Activated CD4-positive, CD25-positive, alpha-beta regulatory T cell treated with anti-CD3 and anti-CD28 coated beads, Interleukin-2, amount 50 U/mL, for 16 hours (primary cell): ENCODE measurements around the gene DPP6.

ENCODE experiments used
- DNase-seq: peaks from one replicate; pipeline ENCODE4 v3.0.0-alpha.2; 2020; ENCODE audit warnings: low read depth, low spot score

The DPP6 gene

DNA sequence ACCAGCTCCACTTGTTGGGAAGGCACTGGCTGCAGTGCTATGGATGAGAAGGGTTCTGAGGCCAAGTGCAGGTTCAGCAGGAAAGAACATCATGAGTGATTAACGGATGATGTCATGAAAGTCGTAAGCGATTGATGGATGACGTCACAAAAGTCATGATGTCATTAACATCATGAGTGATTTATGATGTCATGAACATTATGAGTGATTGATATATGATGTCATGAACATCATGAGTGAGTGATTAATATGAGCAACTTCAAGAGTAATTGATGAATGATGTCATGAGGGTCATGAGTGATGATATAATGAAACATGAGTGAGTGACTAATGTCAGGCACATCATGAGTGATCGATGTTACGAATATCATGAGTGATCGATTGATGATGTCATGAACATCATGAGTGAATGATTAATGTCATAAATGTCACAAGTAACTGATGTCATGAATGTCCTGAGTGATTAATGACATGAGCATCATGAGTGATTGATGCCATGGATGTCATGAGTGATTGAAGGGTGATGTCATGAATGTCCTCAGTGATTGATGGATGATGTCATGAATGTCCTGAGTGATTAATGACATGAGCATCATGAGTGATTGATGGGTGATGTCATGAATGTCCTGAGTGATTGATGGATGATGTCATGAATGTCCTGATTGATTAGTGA is 765.2 kb downstream of the DPP6 start:
- DNase-seq, result no peak

DNA sequence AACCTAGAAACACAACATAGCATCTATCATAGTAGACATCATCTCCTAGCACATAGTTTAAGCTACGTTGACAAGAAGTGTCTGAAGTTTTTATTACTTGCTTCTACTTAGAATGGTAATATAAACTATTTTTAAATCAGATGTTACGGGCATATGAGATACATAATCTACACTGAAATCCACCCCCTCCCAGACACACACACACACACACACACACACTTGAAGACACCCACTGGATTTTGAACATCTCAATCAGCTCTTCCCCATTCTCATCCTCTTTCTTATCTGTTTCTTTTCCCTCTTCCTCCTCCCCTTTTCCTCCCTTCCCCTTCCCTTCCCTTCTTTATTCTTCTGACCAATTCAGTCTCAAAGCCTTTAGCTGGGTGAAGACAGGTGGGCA is 774.8 kb downstream of the DPP6 start:
- DNase-seq, result no peak

DNA sequence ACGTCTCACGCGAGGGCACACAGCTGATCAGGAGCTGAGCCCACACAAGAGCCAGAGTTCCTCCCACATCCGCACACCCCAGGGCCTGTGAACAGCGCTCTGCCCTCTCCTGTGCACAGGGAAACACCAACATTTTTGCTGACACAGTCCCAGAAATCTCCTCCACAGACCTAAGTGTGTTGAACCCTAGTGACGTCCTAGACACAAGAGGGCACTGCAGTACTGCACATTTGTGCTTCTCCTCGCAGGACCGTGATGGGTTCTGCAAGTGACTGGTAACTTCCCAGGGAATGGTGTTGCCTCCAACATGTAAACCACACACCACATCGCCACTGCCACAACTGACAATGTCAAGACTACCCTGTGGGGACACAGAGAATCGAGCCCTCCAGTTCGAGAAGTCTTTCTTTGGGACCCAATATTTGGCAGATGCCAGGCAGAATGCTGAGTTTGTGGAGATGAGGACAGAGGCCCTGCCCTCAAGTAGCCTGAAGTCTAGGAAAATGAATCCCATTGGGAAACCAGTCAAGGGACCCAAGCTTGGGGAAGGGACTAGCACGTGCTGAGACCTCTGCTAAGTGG is 780.5 kb downstream of the DPP6 start:
- DNase-seq, result no peak

DNA sequence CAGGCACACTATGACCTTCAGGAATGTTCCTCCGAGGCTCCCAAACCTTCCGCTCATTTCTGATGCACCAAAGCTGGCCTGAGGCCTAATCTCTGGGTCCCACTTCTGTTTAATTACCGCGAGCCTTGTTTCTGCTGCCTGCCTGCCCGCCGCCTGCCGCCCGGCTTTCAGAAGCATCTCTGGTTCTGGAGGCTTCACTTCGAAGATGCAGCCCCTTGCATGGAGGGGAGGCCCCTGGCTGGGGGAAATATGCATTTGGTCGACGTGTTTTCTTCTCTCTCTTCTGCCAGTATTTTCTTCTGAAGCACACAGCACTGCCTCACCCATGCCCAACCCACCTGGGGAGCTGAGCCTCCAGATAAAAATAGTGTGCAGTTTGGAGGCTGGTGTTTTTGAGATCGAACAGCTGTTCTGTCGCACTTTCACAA is 783.8 kb downstream of the DPP6 start:
- no peak for DNase-seq

DNA sequence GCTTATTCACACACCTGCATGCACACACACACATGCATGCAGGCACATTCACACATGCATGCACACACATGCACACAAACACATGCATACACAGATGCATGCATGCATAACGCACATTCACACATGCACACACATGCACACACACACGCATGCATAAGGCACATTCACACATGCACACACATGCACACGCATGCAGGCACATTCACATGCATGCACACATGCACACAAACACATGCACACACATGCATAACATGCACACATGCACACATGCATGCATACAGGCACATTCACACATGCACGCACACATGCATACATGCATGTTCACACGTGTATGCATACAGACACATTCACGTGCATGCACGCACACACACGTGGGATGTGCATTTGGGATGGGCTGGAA is 784.9 kb downstream of the DPP6 start:
- DNase-seq, result no peak

DNA sequence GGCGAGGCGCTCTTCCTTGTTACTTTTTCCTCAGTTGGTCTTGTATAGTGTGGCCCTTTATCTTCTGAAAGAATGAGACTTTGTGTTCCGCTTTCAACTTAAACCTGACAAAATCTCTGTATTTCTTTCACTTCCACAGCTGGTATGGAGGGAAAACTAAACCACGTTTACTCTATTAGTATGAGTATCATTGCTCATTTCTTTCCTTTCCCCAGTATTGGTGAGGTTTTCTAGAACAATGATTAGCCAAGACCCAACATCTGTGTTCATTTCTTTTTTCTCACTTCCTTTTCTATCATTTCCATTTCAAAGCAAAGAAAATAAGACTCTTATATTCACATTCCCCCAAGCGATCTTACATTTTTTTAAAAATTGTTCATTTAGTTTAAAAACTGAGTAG is 785.4 kb downstream of the DPP6 start:
- no peak for DNase-seq

DNA sequence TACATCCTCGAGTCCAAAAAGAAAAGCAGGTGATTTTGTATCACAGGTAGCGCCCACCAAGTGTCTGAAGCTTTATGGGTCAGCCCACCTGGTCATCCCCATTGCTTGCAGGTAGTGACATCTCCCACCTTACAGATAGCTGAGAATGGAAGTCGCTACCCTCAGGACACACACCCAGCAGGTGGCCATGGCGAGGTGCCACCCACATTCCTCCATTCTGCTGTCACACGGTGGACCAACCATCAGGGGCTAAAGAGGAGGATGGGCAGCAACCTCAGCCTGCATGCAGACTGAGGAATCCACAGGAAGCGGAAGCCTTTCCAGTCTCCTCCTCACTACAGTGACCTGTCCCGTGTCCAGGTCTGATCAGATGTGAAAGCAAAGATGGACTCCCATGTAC is 787.9 kb downstream of the DPP6 start:
- DNase-seq, result no peak

DNA sequence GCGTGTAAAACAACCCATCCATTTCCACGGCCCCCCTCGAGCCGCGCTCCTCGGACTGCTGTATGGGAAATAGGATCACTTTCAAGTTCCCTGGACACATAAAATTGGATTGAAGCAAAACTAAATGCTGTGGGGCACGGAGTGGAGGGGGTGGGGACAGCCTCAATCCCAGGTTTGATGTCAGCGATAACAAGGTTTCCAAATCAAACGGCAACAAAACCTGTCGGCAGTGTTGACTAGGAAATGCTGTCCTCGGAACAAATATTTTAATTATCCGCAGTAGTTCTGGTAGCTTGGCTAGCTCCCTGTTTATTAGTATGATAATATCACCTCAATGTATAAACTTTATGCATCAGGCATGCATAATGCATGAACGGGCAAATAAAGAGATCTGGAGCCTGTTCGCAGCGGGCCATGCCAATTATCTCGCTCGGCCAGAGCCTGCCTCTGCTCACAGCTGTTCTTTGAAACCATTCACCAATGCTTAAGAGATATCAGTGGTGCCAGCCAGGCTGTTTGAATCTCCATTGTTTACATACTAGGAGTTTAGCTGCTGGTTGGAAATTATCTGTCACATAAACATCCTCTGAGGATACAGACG is 789.6 kb downstream of the DPP6 start:
- no peak for DNase-seq

DNA sequence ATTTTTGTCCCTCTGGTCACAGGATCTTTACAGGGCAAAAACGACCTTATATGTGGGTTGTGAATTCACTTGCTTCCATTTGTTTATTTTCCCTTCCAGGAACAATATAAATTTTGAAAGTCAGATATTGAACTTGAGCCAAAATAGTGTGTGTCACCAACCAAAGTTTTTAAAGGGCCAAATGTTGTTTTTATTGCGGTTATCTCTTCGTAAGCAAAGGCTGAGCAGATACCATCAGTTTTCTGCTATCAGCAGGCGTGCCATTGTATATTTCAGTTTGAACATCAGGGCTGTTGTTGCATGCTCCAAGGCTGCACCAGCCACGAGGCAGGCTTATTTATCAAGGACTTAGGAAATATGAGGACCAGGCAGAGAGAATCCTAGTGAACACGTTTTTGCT is 790.4 kb downstream of the DPP6 start:
- DNase-seq, result no peak

DNA sequence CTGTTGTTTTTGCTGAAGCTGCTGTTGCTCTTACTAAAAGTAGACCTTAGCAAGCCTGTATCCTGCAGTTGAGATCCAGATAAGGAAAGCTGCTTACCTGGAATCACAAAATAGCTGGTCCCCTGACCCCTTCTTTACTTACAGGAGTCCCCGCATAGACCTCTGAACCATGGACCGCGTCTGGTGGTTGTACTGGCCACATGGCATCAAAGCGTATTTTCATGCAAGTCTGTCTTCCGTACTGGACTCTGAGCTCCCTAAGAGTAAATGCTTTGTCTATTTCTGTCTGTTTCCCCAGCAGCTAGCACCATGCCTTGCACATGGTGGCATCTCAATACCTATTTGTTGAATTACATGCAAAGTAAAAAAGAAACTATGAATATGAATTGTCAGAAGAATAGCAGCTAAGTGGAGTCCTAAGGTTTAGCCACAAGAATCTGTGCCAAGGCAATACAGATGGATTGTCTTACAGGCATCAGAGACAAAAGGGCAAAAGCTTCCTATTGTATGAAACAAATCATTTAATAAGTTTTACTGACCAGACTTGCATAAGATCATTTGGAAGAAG is 791.6 kb downstream of the DPP6 start:
- no peak for DNase-seq

DNA sequence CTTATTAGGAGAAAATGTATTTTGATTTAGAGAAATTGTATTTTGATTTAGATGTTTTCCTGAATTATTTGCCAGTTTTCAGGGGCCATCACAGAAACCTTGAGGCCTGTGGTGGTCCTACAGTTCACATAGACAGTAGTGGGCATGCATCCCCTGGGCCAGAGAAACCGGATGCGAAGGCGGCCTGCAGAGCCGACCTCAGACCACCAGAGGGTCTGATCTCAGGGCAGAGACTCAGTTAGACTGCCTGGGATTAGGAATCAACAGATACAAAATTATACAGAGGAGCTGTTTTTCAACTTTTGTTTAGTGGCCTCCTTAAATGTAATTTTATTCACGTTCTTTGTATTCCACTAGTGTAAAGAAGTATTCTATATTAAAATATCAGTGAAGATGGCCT is 792.3 kb downstream of the DPP6 start:
- DNase-seq, result no peak

DNA sequence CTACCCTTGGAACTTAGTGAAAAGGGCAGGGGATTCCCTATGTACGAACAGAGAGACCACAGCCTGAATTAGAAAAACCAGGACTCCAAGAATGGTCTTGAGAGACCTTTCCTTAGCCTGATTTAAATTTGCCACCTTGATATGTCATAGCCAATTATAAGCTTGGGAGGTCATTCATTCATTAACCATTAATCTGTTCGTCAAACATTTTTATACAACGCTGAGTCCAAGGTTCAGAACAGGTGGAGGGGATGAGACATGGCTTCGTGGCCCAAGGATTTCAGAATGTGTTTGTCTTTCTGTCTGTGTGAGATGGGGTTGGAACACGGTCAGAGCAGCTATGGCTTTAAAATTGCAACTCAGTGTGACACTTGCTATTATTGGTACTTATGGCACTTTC is 792.8 kb downstream of the DPP6 start:
- no peak for DNase-seq

DNA sequence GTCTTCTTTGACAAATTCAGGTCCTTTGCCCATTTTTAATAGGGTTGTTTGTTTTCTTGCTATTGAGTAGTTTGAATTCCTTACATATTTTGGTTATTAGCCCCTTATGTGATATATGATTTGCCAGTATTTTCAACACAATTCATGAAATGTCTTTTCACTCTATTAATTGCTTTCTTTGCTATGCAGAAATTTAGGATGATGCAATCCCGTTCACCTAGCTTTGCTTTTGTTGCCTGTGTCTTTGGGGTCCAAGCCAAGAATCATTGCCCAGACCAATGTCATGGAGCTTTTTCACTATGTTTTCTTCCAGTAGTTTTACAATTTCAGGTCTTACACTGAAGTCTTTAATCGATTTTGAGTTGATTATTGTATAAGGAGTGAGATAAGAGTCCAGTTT is 796.3 kb downstream of the DPP6 start:
- no peak for DNase-seq

DNA sequence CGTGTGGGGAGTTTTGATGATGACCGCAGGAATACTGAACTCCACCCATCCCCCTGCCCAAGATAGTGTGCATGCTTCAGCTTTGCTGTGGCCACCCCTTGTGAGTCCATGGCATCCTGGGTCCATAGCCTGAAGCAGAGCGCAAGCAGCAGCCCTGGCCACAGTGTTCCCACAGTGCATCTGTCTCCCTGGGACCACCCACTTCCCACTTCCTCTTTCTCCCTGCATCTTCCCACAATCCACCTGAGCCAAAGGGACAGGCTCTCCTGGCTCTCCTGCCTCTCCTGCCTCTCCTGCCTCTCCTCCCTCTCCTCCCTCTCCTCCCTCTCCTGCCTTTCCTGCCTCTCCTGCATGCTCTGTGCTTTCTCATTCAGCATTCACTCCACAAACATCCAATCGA is 800.0 kb downstream of the DPP6 start:
- no peak for DNase-seq

DNA sequence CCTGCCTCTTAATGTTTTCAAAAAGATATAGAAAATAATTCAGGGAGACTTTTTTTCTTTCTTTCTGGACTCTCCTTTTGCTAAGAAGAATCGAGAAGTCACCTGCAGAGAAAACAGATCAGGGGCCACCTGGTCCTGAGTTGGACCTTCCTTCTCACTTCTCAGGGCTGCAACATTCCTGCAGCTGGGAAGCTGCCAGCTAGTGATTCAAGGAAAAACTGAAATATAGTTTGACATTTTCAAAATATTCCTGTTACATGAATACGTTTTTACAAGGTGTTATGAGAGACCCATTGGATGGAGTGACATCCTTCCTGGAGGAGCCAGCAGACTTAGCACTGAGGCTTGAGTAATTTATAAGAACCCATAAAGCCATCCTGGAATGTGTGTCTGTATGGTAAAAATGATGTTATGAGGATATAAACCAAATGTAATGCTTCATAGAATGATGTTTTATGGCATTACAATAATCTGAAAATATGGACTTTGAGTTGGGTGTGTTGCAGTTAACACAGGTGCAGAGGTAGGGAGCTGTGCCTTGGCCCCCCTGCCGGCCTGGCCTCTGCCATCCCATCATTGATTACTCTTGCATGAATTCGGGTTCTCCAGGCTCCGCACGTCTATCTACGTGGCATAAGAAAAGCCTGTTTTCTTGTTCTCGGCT is 801.0 kb downstream of the DPP6 start:
- no peak for DNase-seq

DNA sequence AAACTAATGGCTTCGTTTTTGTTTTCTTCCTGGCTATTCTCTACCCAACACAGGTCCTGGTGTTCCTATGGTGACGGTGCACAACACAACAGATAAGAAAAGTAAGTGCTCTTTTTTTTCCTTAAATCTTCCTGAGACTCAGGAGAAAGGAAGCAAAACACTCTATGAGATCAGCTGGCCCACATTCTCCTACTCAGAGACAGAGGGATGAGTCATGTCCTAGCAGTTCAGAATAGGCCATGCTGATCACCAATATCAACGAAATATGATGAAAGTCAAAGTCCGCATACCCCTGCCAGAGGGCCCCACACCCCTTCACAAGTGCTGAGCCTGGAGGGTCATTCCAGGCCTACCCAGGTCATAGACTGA is 801.5 kb downstream of the DPP6 start:
- no peak for DNase-seq

DNA sequence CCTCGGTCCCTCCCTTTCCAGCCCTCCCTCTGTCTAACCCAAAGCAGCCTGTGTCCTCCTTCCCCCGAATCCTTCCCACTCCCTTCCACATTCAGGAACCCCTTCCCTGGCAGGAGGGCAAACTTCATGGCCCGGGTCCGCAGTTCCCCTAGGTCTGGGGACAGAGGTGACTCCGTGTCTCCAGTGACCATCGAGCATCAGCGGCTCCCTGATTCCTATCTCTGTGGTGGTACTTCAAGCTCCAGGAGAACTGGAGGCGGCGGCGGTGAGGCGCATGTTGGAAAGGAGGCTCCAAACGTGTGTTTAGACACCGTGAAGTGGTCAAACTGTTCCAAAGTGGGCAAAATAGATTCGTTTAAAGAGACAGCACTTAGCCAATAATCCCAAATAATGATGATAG is 802.6 kb downstream of the DPP6 start:
- DNase-seq, result no peak

DNA sequence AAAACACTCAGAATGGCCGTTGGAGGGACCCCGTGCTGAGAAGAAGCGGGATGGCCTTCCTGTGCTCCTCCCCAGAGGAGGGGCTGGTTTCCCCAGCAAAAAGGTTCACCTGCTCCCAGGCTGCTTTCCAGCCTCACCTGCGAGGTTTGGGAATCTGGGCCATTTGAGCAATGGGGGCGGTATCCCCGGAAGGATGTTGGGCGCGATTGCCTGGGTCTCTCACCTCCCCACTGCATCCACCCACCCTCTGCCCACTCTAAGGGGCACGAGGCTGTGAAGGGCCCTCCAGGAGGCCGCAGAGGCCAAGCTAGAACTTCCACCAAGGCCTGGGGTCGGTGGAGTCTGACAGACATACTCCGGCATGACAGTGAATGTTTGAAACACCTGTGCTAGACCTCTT is 803.2 kb downstream of the DPP6 start:
- no peak for DNase-seq

DNA sequence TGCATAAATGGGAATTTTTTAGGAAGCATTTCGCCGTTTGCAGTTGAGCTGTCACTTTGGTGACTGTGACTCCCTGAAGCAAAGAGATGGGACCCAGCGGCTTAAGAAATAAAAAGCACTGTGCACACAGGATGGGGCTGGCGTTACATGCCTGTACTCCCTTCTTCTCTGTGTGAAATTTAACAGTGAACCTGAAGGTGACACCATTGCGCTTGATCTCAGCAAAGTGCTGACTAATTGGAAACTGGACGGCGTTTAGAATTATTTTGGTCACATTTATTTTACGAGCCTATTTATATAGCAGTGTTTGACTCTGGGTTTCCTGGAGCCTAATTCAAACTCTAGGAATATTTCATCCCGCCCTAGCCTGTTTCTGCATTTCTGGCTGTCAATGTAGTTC is 804.5 kb downstream of the DPP6 start:
- DNase-seq, result no peak

DNA sequence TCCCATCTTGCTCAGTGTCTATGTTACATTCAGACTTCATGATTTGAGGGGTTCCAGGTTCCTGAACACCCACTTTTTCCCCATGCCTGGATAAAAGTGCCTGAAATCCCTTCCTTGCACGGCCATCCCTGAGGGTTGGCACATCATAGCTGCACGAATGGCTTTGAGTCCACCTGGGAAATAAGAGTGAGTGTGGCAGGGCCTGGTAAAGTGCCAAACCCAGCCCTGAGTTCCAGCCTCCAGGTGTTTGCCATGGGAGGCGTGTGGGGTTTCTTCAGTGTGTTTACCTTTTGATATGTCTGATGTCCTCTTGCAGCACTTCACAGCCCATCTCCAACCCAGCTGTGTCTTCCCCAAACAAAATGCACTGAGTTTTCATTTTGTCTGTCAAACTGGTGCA is 805.0 kb downstream of the DPP6 start:
- DNase-seq, result no peak

DNA sequence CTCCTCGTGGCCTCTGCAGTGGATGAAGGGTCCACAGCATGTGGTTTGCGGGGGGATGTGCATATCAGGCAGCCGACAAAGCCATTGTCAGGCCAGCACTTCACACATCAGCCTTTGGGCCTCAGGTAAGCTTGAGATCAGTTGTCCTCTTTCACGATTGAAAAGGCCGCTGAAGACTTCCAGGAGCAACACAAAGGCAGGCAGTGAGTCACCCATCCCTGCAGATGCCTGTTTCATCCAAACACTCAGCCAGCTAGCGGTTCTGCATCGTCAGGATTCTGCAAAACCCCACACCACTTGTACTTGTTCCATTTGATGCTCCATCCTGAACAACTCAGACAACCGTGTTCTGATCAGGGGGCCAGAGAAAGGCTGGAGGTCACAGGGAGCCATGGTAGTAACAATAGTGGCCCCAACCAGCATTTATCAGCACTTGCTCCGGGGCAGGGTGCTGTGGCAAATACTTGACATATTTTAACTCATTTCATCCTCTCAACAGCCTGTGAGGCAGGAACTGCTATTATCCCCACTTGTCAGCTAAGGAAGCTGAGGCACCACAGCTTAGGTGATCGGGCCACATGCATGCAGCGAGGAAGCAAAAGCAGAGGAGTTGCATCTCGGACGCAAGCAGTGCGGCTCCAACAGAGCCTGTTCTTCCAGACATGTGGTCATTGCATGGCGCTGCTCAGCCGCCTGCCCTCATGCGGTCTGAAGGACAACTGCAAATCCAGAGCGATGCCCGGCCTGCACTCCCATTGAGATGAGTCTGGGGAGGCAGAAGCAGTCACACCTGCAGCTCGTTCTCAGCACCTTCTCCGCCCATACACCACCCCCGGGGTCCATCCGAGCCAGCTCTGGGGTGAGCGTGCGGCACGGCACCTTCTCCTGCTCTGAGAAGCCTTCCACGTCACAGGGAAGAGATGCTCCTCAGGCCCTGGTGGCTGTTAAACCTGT is 805.8 kb downstream of the DPP6 start:
- DNase-seq, result no peak
